Coronary artery (tissue), 2 donors: ENCODE data around the gene CCDC59.

Experiments used
- DNase-seq: peaks from one replicate; pipeline ENCODE4 v3.0.0-alpha.2; 2017; ENCODE audit warnings: low spot score
- H3K27ac ChIP-seq, 2 donors: fragments of 200-600 bp; sonication (generic); one replicate each; pipeline ENCODE4 v1.5.1; 2016 to 2019
- H3K4me3 ChIP-seq: fragments of 200-600 bp; sonication (generic); 2 replicates; pipeline ENCODE4 v1.5.1; 2016; ENCODE audit warnings: mild to moderate bottlenecking, moderate library complexity
- CTCF ChIP-seq: fragments of 200-600 bp; sonication (generic); IDR thresholded peaks from one replicate; pipeline ENCODE4 v1.5.1; 2019; ENCODE audit warnings: antibody characterized with exemption

Gene CCDC59

DNA sequence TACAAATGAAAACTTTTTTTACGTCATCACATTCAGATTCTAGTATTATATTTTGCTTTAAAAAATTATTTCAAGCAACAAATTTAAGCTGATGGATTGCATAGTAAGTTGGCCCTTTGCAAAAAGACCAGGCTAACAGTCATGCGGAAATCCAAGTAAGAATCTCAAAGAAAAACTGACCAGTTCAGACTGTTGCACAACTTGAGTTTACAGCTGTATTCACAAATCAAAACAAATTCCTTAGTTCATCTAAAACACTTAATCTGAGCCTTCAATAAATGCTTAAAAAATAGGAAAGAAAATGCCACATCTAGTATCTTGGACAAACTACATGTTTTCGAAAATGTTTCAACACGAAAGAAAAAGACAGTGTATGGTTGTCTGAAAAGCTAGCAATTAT is 847 bp downstream of the CCDC59 start:
- no peak for DNase-seq
- H3K27ac ChIP-seq: peak overlapping the region in 1 of 2 donors; percentile 90
- no peak for TF ChIP-seq CTCF
- peak overlapping the region; percentile 75 for H3K4me3 ChIP-seq

DNA sequence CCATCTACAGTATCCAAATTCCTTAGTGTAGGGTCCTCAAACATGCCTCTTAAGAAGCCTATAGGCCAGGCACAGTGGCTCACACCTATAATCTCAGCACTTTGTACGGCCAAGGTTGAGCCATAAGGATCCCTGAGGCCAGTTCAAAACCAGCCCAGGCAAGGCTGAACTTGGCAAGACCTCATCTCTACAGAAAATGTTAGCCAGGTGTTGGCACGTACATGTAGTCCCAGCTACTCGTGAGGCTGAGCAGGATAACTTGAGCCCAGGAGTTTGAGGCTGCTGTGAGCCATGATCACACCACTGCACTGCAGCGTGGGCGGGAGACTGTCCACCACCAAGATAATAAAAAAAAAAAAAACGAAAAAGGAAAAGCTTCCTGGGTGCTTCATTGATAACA is 6.8 kb downstream of the CCDC59 start:
- H3K4me3 ChIP-seq: no peak overlapping the region
- DNase-seq: no peak
- H3K27ac ChIP-seq: no peak overlapping the region
- no peak for TF ChIP-seq CTCF

- H3K4me3 ChIP-seq: no peak overlapping the region
- no peak for TF ChIP-seq CTCF
These were observed 8.0 kb downstream of the CCDC59 start for GRCh38 chr12:82350161-82350560.

DNA sequence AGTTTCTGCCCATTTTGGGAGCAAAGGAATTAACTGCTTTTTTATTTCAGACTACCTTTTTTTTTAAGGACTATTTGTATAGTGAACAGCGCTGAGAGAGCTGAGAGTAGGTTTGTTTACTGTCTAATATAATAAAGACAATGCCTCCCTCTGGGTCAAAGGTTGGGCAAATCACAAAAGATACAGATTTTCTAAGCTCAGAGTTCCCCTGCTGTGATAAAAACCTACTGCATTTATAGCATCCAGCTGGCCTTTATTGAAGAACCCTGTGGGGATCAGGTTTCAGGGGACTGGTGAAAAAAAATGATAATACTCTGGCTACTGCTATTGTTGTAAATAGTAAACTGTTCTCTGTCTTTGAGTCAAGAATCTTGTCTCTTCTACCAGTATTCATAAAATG is 28.7 kb downstream of the CCDC59 start:
- no peak overlapping the region for H3K4me3 ChIP-seq
- no peak for TF ChIP-seq CTCF
- no peak overlapping the region for H3K27ac ChIP-seq
- no peak for DNase-seq

More at GRCh38 chr12:82350161-82350560, 8.0 kb downstream of the CCDC59 start:
- no peak for DNase-seq
- no peak overlapping the region for H3K27ac ChIP-seq

DNA sequence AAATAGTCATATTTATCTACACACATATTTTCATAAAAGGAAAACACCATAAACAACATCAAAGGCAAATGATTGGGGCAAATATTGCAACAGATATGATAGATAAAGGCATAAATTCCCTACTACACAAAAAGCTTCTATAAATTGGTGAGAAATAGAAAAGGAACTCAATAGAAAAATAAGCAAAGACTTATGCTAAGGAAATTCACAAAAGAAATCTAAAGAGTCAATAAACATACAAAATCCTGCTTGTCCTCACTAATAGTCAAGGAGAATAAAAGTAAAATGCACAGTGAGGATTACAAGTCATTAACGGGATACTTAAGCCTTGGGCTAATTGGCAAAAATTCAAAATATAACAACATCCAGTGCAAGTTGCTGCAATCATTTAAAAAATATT is 30.3 kb downstream of the CCDC59 start:
- Histone ChIP-seq H3K27ac (no peak overlapping the region), H3K4me3 (no peak overlapping the region)
- DNase-seq: no peak
- TF ChIP-seq CTCF: no peak

- Histone ChIP-seq H3K27ac (no peak overlapping the region), H3K4me3 (no peak overlapping the region)
- peak; percentile 18 for TF ChIP-seq CTCF
- DNase-seq: no peak
These were observed 31.2 kb downstream of the CCDC59 start for GRCh38 chr12:82326905-82327503.

- no peak for TF ChIP-seq CTCF
- no peak overlapping the region for H3K27ac ChIP-seq
- DNase-seq: no peak
- no peak overlapping the region for H3K4me3 ChIP-seq
These were observed 32.4 kb downstream of the CCDC59 start for GRCh38 chr12:82325540-82326336.
